IMR-90 (cell line): ENCODE data around the gene CEP126. TPM values are rescaled to one million over a fixed set of nuclear protein-coding genes. Genes with fewer than 3 reads are reported as not detected.

Experiments
- ATAC-seq: fragments of 200-7000 bp; cut with Tn5 transposase; 2 replicates; pipeline ENCODE4 v1.9.1; 2020; ENCODE audit warnings: low read depth, mild to moderate bottlenecking, moderate library complexity
- BruUV-seq: library from RNA; stranded (reverse); fragments of 400-500 nt; replicated peaks from 2 replicates; lab custom pipeline; 2021; lab: Mats Ljungman, UMichigan
- CTCF ChIA-PET: fragments of 300-600 bp; formaldehyde crosslinking; extraction: SDS; loops from one replicate; lab custom pipeline; 2021; ENCODE audit warnings: antibody characterized with exemption; lab: Yijun Ruan, JAX
- POLR2A ChIA-PET: fragments of 300-600 bp; sonication (Branson Sonifier 250); formaldehyde crosslinking; loops from one replicate; lab custom pipeline; 2022; ENCODE audit warnings: antibody characterized with exemption; ENCODE audit not compliant: unreplicated experiment; lab: Charles Lee
- DNase-seq: peaks from one replicate; pipeline ENCODE4 v3.0.0; 2013
- H2AFZ ChIP-seq: replicated peaks from 2 replicates; pipeline ENCODE3; 2013; ENCODE audit warnings: low read length, mild to moderate bottlenecking; ENCODE audit not compliant: poor library complexity
- H2AK5ac ChIP-seq: 2 replicates; pipeline ENCODE4 v1.6.1; 2013; ENCODE audit warnings: low read depth, low read length, inconsistent platforms
- H2AK9ac ChIP-seq: replicated peaks from 2 replicates; pipeline ENCODE3; 2013; ENCODE audit warnings: mild to moderate bottlenecking, low read depth, low read length, moderate library complexity; ENCODE audit not compliant: poor library complexity
- H2BK120ac ChIP-seq: 2 replicates; pipeline ENCODE4 v1.6.1; 2013; ENCODE audit warnings: low read depth, low read length, inconsistent platforms
- H2BK15ac ChIP-seq: 3 replicates; pipeline ENCODE4 v1.6.1; 2013; ENCODE audit warnings: low read depth, low read length, inconsistent platforms
- H2BK20ac ChIP-seq: 2 replicates; pipeline ENCODE4 v1.6.1; 2013; ENCODE audit warnings: low read depth, mild to moderate bottlenecking, inconsistent platforms, low read length, moderate library complexity
- H2BK5ac ChIP-seq: 2 replicates; pipeline ENCODE4 v1.6.1; 2013; ENCODE audit warnings: mild to moderate bottlenecking, low read depth, low read length, inconsistent platforms; ENCODE audit not compliant: poor library complexity, severe bottlenecking
- H3K14ac ChIP-seq: replicated peaks from 2 replicates; pipeline ENCODE4 v1.6.1; 2013; ENCODE audit warnings: low read depth, low read length, inconsistent platforms
- H3K18ac ChIP-seq: 2 replicates; pipeline ENCODE4 v1.6.1; 2013; ENCODE audit warnings: low read depth, low read length, control low read depth
- H3K23ac ChIP-seq: 2 replicates; pipeline ENCODE4 v1.6.1; 2013; ENCODE audit warnings: low read depth, low read length, inconsistent platforms
- H3K27ac ChIP-seq: 2 replicates; pipeline ENCODE4 v1.5.1; 2013; ENCODE audit warnings: mild to moderate bottlenecking, control low read depth, low read length; ENCODE audit not compliant: insufficient read depth
- H3K27me3 ChIP-seq: 2 replicates; pipeline ENCODE4 v1.6.1; 2013; ENCODE audit warnings: low read length; ENCODE audit not compliant: control insufficient read depth, insufficient read depth
- H3K36me3 ChIP-seq: 2 replicates; pipeline ENCODE4 v1.6.1; 2013; ENCODE audit warnings: low read length, mixed read lengths; ENCODE audit not compliant: control insufficient read depth, insufficient read depth
- H3K4ac ChIP-seq: 2 replicates; pipeline ENCODE4 v1.6.1; 2013; ENCODE audit warnings: low read depth, low read length, inconsistent platforms
- H3K4me1 ChIP-seq: 2 replicates; pipeline ENCODE4 v1.6.1; 2013; ENCODE audit warnings: low read length, mixed read lengths; ENCODE audit not compliant: control insufficient read depth, insufficient read depth
- H3K4me2 ChIP-seq: 2 replicates; pipeline ENCODE4 v1.6.1; 2013; ENCODE audit warnings: low read depth, mild to moderate bottlenecking, control low read depth, low read length, moderate library complexity
- H3K4me3 ChIP-seq: 2 replicates; pipeline ENCODE4 v1.5.1; 2013; ENCODE audit warnings: low read depth, mild to moderate bottlenecking, control low read depth, low read length, moderate library complexity; ENCODE audit not compliant: insufficient read depth
- H3K56ac ChIP-seq: 2 replicates; pipeline ENCODE4 v1.6.1; 2013; ENCODE audit warnings: low read length, inconsistent platforms; ENCODE audit not compliant: insufficient read depth; ENCODE audit errors: extremely low read depth
- H3K79me1 ChIP-seq, 2 experiments: 2 replicates each; pipeline ENCODE4 v1.6.1; 2013; ENCODE audit warnings: low read length in 2 of 2, inconsistent platforms in 1 of 2, low read depth in 1 of 2
- H3K9ac ChIP-seq: 2 replicates; pipeline ENCODE4 v1.6.1; 2013; ENCODE audit warnings: low read depth, low read length, control low read depth
- H3K9me1 ChIP-seq: 2 replicates; pipeline ENCODE4 v1.6.1; 2013; ENCODE audit warnings: low read length, inconsistent platforms; ENCODE audit not compliant: insufficient read depth
- H3K9me3 ChIP-seq: 2 replicates; pipeline ENCODE4 v1.6.1; 2013; ENCODE audit warnings: low read length; ENCODE audit not compliant: control insufficient read depth, insufficient read depth
- H4K20me1 ChIP-seq: 2 replicates; pipeline ENCODE4 v1.6.1; 2013; ENCODE audit warnings: low read length, inconsistent platforms; ENCODE audit not compliant: insufficient read depth
- H4K5ac ChIP-seq: 2 replicates; pipeline ENCODE4 v1.6.1; 2013; ENCODE audit warnings: mild to moderate bottlenecking, low read depth, low read length, control low read depth
- H4K8ac ChIP-seq, 2 experiments: 2 replicates each; pipeline ENCODE4 v1.6.1; 2013; ENCODE audit warnings: low read depth in 2 of 2, low read length in 2 of 2, control low read depth in 1 of 2, inconsistent platforms in 1 of 2
- H4K91ac ChIP-seq: 2 replicates; pipeline ENCODE4 v1.6.1; 2013; ENCODE audit warnings: low read depth, low read length, inconsistent platforms; ENCODE audit not compliant: insufficient read depth
- BHLHE40 ChIP-seq: fragments of 150-350 bp; IDR thresholded peaks from 2 replicates; pipeline ENCODE4 v1.6.1; 2016; ENCODE audit warnings: mild to moderate bottlenecking, low read depth, low read length
- CEBPB ChIP-seq: IDR thresholded peaks from 2 replicates; pipeline ENCODE4 v1.6.1; 2012; ENCODE audit warnings: low read depth, low read length, improper control_type of control experiment
- CHD1 ChIP-seq: IDR thresholded peaks from 2 replicates; pipeline ENCODE4 v1.6.1; 2012; ENCODE audit warnings: low read depth, low read length, improper control_type of control experiment
- ELK1 ChIP-seq: fragments of 150-350 bp; IDR thresholded peaks from 2 replicates; pipeline ENCODE4 v1.6.1; 2016; ENCODE audit warnings: low read depth, mild to moderate bottlenecking, low read length, moderate library complexity, borderline replicate concordance
- FOS ChIP-seq: fragments of 150-350 bp; IDR thresholded peaks from 2 replicates; pipeline ENCODE4 v1.6.1; 2016; ENCODE audit warnings: low read depth, low read length
- MAFK ChIP-seq: IDR thresholded peaks from 2 replicates; pipeline ENCODE4 v1.6.1; 2012; ENCODE audit warnings: low read depth, low read length, improper control_type of control experiment
- MAZ ChIP-seq: IDR thresholded peaks from 2 replicates; pipeline ENCODE4 v1.6.1; 2012; ENCODE audit warnings: low read depth, mild to moderate bottlenecking, low read length, improper control_type of control experiment, moderate library complexity, borderline replicate concordance
- MXI1 ChIP-seq: IDR thresholded peaks from 2 replicates; pipeline ENCODE4 v1.6.1; 2012; ENCODE audit warnings: low read depth, mild to moderate bottlenecking, low read length, moderate library complexity, borderline replicate concordance
- NFE2L2 ChIP-seq: fragments of 150-350 bp; IDR thresholded peaks from 2 replicates; pipeline ENCODE4 v1.6.1; 2016; ENCODE audit warnings: low read depth, mild to moderate bottlenecking, low read length
- RAD21 ChIP-seq: IDR thresholded peaks from 2 replicates; pipeline ENCODE4 v1.6.1; 2012; ENCODE audit warnings: low read length, improper control_type of control experiment
- RFX5 ChIP-seq: IDR thresholded peaks from 2 replicates; pipeline ENCODE4 v1.8.0; 2012; ENCODE audit warnings: low read depth, mild to moderate bottlenecking, low read length, moderate library complexity
- WGBS, 2 experiments: methylation state at CpG; one replicate each; pipeline versions ENCODE4 v1.1.5 to v1.1.7; 2013; ENCODE audit warnings: missing lambda C conversion rate in 2 of 2; ENCODE audit not compliant: insufficient read length in 1 of 2; ENCODE audit errors: extremely low coverage in 2 of 2; 5-methylcytosine and 5-hydroxymethylcytosine counted together
- dilution Hi-C: fragments of 300-500 bp; cut with HindIII; formaldehyde crosslinking; loops from one replicate; pipeline ENCODE4 v1.14.3; 2018; ENCODE audit warnings: low sequenced_read_pairs; ENCODE audit not compliant: unreplicated experiment
- in situ Hi-C: fragments of 300-500 bp; cut with MboI; formaldehyde crosslinking; loops from 3 replicates; pipeline ENCODE4 v1.14.3; 2019; ENCODE audit warnings: low sequenced_read_pairs, inconsistent platforms, mixed read lengths
- intact Hi-C: fragments of 100-400 bp; cut with micrococcal nuclease; formaldehyde crosslinking; loops from 2 replicates; pipeline ENCODE4 v1.10.0; 2022
- polyA plus RNA-seq, 3 experiments: library from polyadenylated mRNA; depleted of rRNA; stranded (reverse); fragments of >200 nt; gene quantifications; 2 replicates each; pipeline ENCODE4 v1.2.3, GENCODE V29; 2012; ENCODE audit warnings: low replicate concordance in 1 of 3
- total RNA-seq: library from RNA; depleted of rRNA; stranded (reverse); fragments of >200 nt; gene quantifications from 2 replicates; pipeline ENCODE4 v1.2.3, GENCODE V29; 2012
- TF ChIP-seq, protein P1 (sequence below): conservative IDR thresholded peaks from 2 replicates; pipeline ENCODE4 v1.5.1; 2012; ENCODE audit warnings: mild to moderate bottlenecking, low read depth, low read length, improper control_type of control experiment

The CEP126 gene
- total and polyA plus RNA-seq, 2 of the 4 experiments (the other 2 are of a cell fraction), result 0.72 to 1.4 TPM

DNA sequence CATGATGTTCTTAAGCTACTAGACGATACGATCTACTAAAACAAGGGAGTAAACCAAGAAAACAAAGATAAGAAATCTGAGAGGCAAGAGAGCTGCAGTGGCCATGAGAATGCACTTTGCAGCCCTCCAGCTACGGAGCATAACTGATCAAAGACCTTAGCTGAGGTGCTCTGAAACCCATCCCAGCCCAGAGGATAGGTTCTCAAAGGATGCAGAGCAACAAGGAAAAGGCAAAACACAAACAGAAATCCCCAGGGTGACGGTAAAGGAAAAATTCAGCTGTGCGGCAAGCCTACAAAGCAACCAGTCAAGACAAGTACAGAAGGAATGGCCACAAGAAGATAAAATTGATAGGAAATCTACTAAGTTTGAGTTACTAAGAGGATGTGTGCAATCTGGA, 99.9 kb downstream of the CEP126 start:
- CTCF ChIA-PET, result no interaction called here
- Histone ChIP-seq H2AK9ac (no peak overlapping the region), H3K79me1 (no peaks in the 10 kb centered on the region), H3K23ac (no peak overlapping the region; the same call in 1 of the 2 replicates), H2BK5ac (no peak overlapping the region), H3K9ac (no peak overlapping the region), H4K20me1 (no peaks in the 10 kb centered on the region), H3K9me3 (no peaks in the 10 kb centered on the region), H3K27me3 (no peaks in the 10 kb centered on the region), H4K8ac (no peak overlapping the region), H2BK15ac (no peak overlapping the region), H3K56ac (no peak overlapping the region), H3K14ac (no peak overlapping the region), H3K18ac (no peak overlapping the region), H4K91ac (0 out of 2 replicates have a peak overlapping the region, but pooled peaks have one; percentile 23), H3K4ac (no peak overlapping the region), H4K5ac (no peak overlapping the region), H2BK20ac (no peak overlapping the region; the same call in 1 of the 2 replicates), H3K4me2 (no peak overlapping the region), H2AFZ (no peak overlapping the region), H2BK120ac (no peak overlapping the region), H2AK5ac (0 out of 2 replicates have a peak overlapping the region, but pooled peaks have one; percentile 12), H3K4me3 (no peak overlapping the region), H3K27ac (no peak overlapping the region), H3K4me1 (peaks cover 7% of the 10 kb centered on the region), H3K36me3 (no peaks in the 10 kb centered on the region), H3K9me1 (0 out of 2 replicates have a peak, but pooled peaks cover 5% of the 10 kb centered on the region)
- dilution Hi-C loops (no loop called here), in situ Hi-C loops (loop anchor here (10.0 kb wide), 1 partner anchor 570 kb away; no protein-coding TSS in a partner anchor), intact Hi-C loops (no loop called here)
- POLR2A ChIA-PET, result no interaction called here
- WGBS, 2 experiments, result 83% methylated on average over 2 of the region's 5 CpGs; no CpG with 5 or more reads in 1 of the 2 experiments
- BruUV-seq, result no TSS peak
- ATAC-seq (no peak), DNase-seq (no peak)
- no peak for TF ChIP-seq MAZ
- TF ChIP-seq CEBPB, result no peak
- no peak for TF ChIP-seq ELK1
- TF ChIP-seq CHD1, result no peak
- TF ChIP-seq, protein P1, sequence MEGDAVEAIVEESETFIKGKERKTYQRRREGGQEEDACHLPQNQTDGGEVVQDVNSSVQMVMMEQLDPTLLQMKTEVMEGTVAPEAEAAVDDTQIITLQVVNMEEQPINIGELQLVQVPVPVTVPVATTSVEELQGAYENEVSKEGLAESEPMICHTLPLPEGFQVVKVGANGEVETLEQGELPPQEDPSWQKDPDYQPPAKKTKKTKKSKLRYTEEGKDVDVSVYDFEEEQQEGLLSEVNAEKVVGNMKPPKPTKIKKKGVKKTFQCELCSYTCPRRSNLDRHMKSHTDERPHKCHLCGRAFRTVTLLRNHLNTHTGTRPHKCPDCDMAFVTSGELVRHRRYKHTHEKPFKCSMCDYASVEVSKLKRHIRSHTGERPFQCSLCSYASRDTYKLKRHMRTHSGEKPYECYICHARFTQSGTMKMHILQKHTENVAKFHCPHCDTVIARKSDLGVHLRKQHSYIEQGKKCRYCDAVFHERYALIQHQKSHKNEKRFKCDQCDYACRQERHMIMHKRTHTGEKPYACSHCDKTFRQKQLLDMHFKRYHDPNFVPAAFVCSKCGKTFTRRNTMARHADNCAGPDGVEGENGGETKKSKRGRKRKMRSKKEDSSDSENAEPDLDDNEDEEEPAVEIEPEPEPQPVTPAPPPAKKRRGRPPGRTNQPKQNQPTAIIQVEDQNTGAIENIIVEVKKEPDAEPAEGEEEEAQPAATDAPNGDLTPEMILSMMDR, result no peak
- no peak for TF ChIP-seq FOS
- no peak for TF ChIP-seq NFE2L2
- no peak for TF ChIP-seq RFX5
- TF ChIP-seq RAD21, result no peak
- no peak for TF ChIP-seq MAFK
- no peak for TF ChIP-seq BHLHE40
- TF ChIP-seq MXI1, result no peak
